CD4-positive, alpha-beta memory T cell (primary cell): Measurements from ENCODE around the gene CASP3. TPM values are rescaled to one million over a fixed set of nuclear protein-coding genes. Genes with fewer than 3 reads are reported as not detected.
"Not testable (repeated sequence)": the region's sequence is repeated elsewhere in the genome, so short reads cannot be mapped to it uniquely, and the experiment has no call there.

Experiments used
- CTCF ChIA-PET: fragments of 350-600 bp; sonication (Branson Sonifier 250); formaldehyde crosslinking; loops from one replicate; lab custom pipeline; 2021; ENCODE audit warnings: inconsistent platforms; ENCODE audit not compliant: partially characterized antibody; lab: Charles Lee
- POLR2A ChIA-PET: fragments of 350-600 bp; sonication (Branson Sonifier 250); formaldehyde crosslinking; loops from one replicate; lab custom pipeline; 2021; ENCODE audit not compliant: partially characterized antibody; lab: Charles Lee
- DNase-seq, 5 donors: peaks; one replicate each; pipeline versions ENCODE4 v3.0.0 to v3.0.0-alpha.2; 2020 to 2022; ENCODE audit warnings: mixed read lengths in 1 of 5
- H3K27ac ChIP-seq: one replicate; pipeline ENCODE4 v1.7.0; 2013; ENCODE audit warnings: low read depth, low read length
- H3K27me3 ChIP-seq: 2 replicates; pipeline ENCODE4 v1.7.0; 2013; ENCODE audit warnings: mild to moderate bottlenecking, low read length, moderate library complexity; ENCODE audit not compliant: insufficient read depth
- H3K36me3 ChIP-seq: 2 replicates; pipeline ENCODE4 v1.7.0; 2013; ENCODE audit warnings: mild to moderate bottlenecking, low read length, moderate library complexity; ENCODE audit not compliant: insufficient read depth
- H3K4me1 ChIP-seq: 2 replicates; pipeline ENCODE4 v1.7.0; 2013; ENCODE audit warnings: mild to moderate bottlenecking, low read length, moderate library complexity; ENCODE audit not compliant: insufficient read depth
- H3K4me3 ChIP-seq, 2 donors: one replicate each; pipeline ENCODE4 v1.7.0; 2013; ENCODE audit warnings: low read length in 2 of 2, mild to moderate bottlenecking in 1 of 2
- H3K9me3 ChIP-seq, 2 donors: one replicate each; pipeline ENCODE4 v1.7.0; 2013; ENCODE audit warnings: low read length in 2 of 2, control low read depth in 1 of 2; ENCODE audit not compliant: control insufficient read depth in 1 of 2
- H3K27ac Mint-ChIP-seq, 7 donors: one replicate each; pipeline ENCODE4 v1.8.0; 2020 to 2021; ENCODE audit warnings: mixed read lengths in 7 of 7, mild to moderate bottlenecking in 6 of 7, inconsistent platforms in 3 of 7, moderate library complexity in 3 of 7
- H3K27me3 Mint-ChIP-seq, 2 donors: one replicate each; pipeline ENCODE4 v1.8.0; 2020 to 2021; ENCODE audit warnings: mixed read lengths in 2 of 2
- H3K36me3 Mint-ChIP-seq, 2 donors: one replicate each; pipeline ENCODE4 v1.8.0; 2020 to 2021; ENCODE audit warnings: mixed read lengths in 2 of 2, inconsistent platforms in 1 of 2, mild to moderate bottlenecking in 1 of 2
- H3K4me1 Mint-ChIP-seq, 4 donors: one replicate each; pipeline ENCODE4 v1.8.0; 2020 to 2021; ENCODE audit warnings: mixed read lengths in 4 of 4, mild to moderate bottlenecking in 1 of 4
- H3K4me3 Mint-ChIP-seq, 8 donors: one replicate each; pipeline ENCODE4 v1.8.0; 2020 to 2021; ENCODE audit warnings: mixed read lengths in 8 of 8, mild to moderate bottlenecking in 7 of 8, moderate library complexity in 6 of 8, inconsistent platforms in 3 of 8
- H3K9me3 Mint-ChIP-seq, 8 donors: one replicate each; pipeline ENCODE4 v1.8.0; 2020 to 2021; ENCODE audit warnings: mixed read lengths in 8 of 8, mild to moderate bottlenecking in 5 of 8, inconsistent platforms in 3 of 8, moderate library complexity in 1 of 8
- intact Hi-C: fragments of 100-400 bp; cut with micrococcal nuclease; formaldehyde crosslinking; loops from one replicate; pipeline ENCODE4 v1.15.1; 2023
- polyA plus RNA-seq, 2 donors: library from polyadenylated mRNA; unstranded; fragments of 300-500 nt; fragmentation: Illumina TruSeq; gene quantifications; one replicate each; pipeline ENCODE4 v1.2.3, GENCODE V29; 2021
- total RNA-seq, 2 experiments: library from RNA; stranded (reverse); gene quantifications; one replicate each; pipeline ENCODE4 v1.2.3, GENCODE V29; 2021

CASP3 gene
- total and polyA plus RNA-seq, 4 experiments from 2014 or later: 4.1 to 24.9 (median 12.6) TPM

GRCh38 chr4:184614509-184614908 lies 34.7 kb downstream of the CASP3 start:
- Mint-ChIP-seq H3K4me1 (no peaks in the 10 kb centered on the region), H3K27ac (no peak overlapping the region), H3K36me3 (peaks cover 5 to 8% of the 10 kb centered on the region in 2 donors), H3K4me3 (no peak overlapping the region), H3K9me3 (peaks cover 2 to 23% (median 9%) of the 10 kb centered on the region in 8 donors), H3K27me3 (no peaks in the 10 kb centered on the region)
- Histone ChIP-seq H3K27ac (no peak overlapping the region), H3K36me3 (no peaks in the 10 kb centered on the region), H3K27me3 (no peaks in the 10 kb centered on the region), H3K4me1 (no peaks in the 10 kb centered on the region), H3K4me3 (no peak overlapping the region), H3K9me3 (peaks cover 0 to 3% of the 10 kb centered on the region in 2 donors)
- CTCF ChIA-PET: no interaction called here
- POLR2A ChIA-PET: no interaction called here
- DNase-seq: no peak
- intact Hi-C loops: no loop called here

DNA sequence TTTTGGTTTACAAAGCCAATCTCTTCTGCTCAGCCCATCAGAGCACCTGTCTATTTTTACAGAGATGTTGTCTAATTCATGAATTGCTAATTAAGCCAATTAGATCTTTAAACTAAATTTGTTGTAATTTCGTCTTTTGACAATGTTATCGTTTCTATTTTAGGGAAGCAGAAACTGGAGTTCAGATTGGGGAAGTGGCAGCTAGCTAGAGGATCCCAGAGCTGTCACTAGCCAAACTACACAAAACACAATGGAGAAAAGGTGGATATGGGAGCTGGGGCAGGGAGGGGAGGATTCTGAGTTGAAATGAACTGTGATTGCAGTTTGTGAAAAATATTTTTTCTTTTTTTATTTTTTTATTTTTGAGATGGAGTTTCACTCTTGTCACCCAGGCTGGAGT lies 35.8 kb downstream of the CASP3 start:
- H3K4me1 ChIP-seq: no peaks in the 10 kb centered on the region
- Mint-ChIP-seq H3K9me3 (peaks cover 2 to 23% (median 9%) of the 10 kb centered on the region in 8 donors), H3K27ac (peak overlapping the region in 1 of 7 donors; percentile 19), H3K4me3 (no peak overlapping the region), H3K36me3 (peaks cover 5 to 8% of the 10 kb centered on the region in 2 donors), H3K4me1 (no peaks in the 10 kb centered on the region), H3K27me3 (no peaks in the 10 kb centered on the region)
- intact Hi-C loops: no loop called here
- H3K27ac ChIP-seq: no peak overlapping the region
- H3K36me3 ChIP-seq: no peaks in the 10 kb centered on the region
- H3K4me3 ChIP-seq: no peak overlapping the region
- H3K27me3 ChIP-seq: no peaks in the 10 kb centered on the region
- H3K9me3 ChIP-seq: peaks cover 0 to 3% of the 10 kb centered on the region in 2 donors
- no peak for DNase-seq
- ChIA-PET POLR2A (no interaction called here), CTCF (no interaction called here)

DNA sequence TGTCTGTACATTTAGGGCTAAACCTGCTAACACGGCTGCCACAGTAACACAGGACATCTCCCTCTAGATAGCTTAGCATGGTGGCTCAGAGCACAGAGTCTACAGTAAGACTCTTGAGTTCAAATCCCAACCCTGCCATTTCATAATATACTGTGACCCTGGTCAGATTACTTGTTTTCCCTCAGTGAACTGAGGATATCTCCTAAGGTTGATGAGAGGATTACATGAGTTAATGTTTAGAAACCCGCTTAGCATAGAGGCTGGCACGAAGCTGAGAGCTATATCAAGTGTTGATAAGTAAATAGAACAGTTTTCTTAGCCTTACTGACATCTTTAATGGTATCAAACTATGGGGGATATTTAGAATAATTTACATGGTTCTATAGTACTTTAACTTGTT lies 37.2 kb downstream of the CASP3 start:
- H3K4me3 ChIP-seq: no peak overlapping the region
- H3K9me3 ChIP-seq: peaks cover 0 to 3% of the 10 kb centered on the region in 2 donors
- H3K27me3 ChIP-seq: no peaks in the 10 kb centered on the region
- H3K4me1 Mint-ChIP-seq: no peaks in the 10 kb centered on the region
- H3K36me3 Mint-ChIP-seq: peaks cover 5 to 8% of the 10 kb centered on the region in 2 donors
- H3K27me3 Mint-ChIP-seq: no peaks in the 10 kb centered on the region
- H3K9me3 Mint-ChIP-seq: peaks cover 2 to 23% (median 9%) of the 10 kb centered on the region in 8 donors
- ChIA-PET POLR2A (no interaction called here), CTCF (no interaction called here)
- no peak overlapping the region for H3K4me3 Mint-ChIP-seq
- no peaks in the 10 kb centered on the region for H3K4me1 ChIP-seq
- no peaks in the 10 kb centered on the region for H3K36me3 ChIP-seq
- intact Hi-C loops: no loop called here
- H3K27ac ChIP-seq: no peak overlapping the region
- DNase-seq: no peak
- H3K27ac Mint-ChIP-seq: no peak overlapping the region

GRCh38 chr4:184607429-184607828 lies 41.8 kb downstream of the CASP3 start:
- H3K4me1 Mint-ChIP-seq, H3K4me3 ChIP-seq, H3K27ac Mint-ChIP-seq, H3K4me1 ChIP-seq, H3K9me3 ChIP-seq, H3K4me3 Mint-ChIP-seq, DNase-seq, intact Hi-C loops, H3K36me3 ChIP-seq, H3K27me3 Mint-ChIP-seq, POLR2A ChIA-PET, CTCF ChIA-PET, H3K27me3 ChIP-seq, H3K36me3 Mint-ChIP-seq, H3K27ac ChIP-seq: not testable (repeated sequence)
- peaks cover 0 to 35% (median 23%) of the 10 kb centered on the region in 8 donors for H3K9me3 Mint-ChIP-seq

DNA sequence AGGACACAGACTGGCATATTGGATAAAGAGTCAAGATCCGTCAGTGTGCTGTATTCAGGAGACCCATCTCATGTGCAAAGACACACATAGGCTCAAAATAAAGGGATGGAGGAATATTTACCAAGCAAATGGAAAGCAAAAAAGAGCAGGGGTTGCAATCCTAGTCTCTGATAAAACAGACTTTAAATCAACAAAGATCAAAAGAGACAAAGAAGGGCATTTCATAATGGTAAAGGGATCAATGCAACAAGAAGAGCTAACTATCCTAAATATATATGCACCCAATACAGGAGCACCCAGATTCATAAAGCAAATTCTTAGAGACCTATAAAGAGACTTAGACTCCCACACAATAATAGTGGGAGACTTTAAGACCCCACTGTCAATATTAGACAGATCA lies 46.4 kb downstream of the CASP3 start:
- H3K27me3 ChIP-seq, H3K27ac ChIP-seq, CTCF ChIA-PET, H3K4me1 Mint-ChIP-seq, H3K27ac Mint-ChIP-seq, DNase-seq, H3K4me1 ChIP-seq, intact Hi-C loops, POLR2A ChIA-PET, H3K36me3 Mint-ChIP-seq, H3K36me3 ChIP-seq, H3K4me3 ChIP-seq, H3K9me3 ChIP-seq: not testable (repeated sequence)
- peaks cover 14 to 24% of the 10 kb centered on the region in 2 donors for H3K27me3 Mint-ChIP-seq
- peak overlapping the region in 1 of 8 donors; percentile 48 for H3K4me3 Mint-ChIP-seq
- peaks cover 0 to 40% (median 24%) of the 10 kb centered on the region in 8 donors for H3K9me3 Mint-ChIP-seq

GRCh38 chr4:184600982-184601381 lies 48.3 kb downstream of the CASP3 start:
- H3K27ac Mint-ChIP-seq, H3K36me3 Mint-ChIP-seq, H3K4me3 ChIP-seq, H3K9me3 ChIP-seq, POLR2A ChIA-PET, CTCF ChIA-PET, H3K27ac ChIP-seq, H3K4me1 ChIP-seq, DNase-seq, intact Hi-C loops, H3K27me3 ChIP-seq, H3K36me3 ChIP-seq, H3K4me1 Mint-ChIP-seq, H3K4me3 Mint-ChIP-seq: not testable (repeated sequence)
- peaks cover 14 to 24% of the 10 kb centered on the region in 2 donors for H3K27me3 Mint-ChIP-seq
- peaks cover 0 to 31% (median 22%) of the 10 kb centered on the region in 8 donors for H3K9me3 Mint-ChIP-seq

GRCh38 chr4:184599492-184600135 lies 49.6 kb downstream of the CASP3 start:
- CTCF ChIA-PET: no interaction called here
- H3K4me1 ChIP-seq: no peaks in the 10 kb centered on the region
- H3K4me1 Mint-ChIP-seq: no peaks in the 10 kb centered on the region
- H3K36me3 ChIP-seq: no peaks in the 10 kb centered on the region
- POLR2A ChIA-PET: no interaction called here
- peaks cover 0 to 4% of the 10 kb centered on the region in 2 donors for H3K36me3 Mint-ChIP-seq
- H3K4me3 ChIP-seq: no peak overlapping the region
- no peaks in the 10 kb centered on the region for H3K9me3 ChIP-seq
- intact Hi-C loops: no loop called here
- H3K27me3 Mint-ChIP-seq: peaks cover 14 to 24% of the 10 kb centered on the region in 2 donors
- H3K27ac Mint-ChIP-seq: no peak overlapping the region
- no peaks in the 10 kb centered on the region for H3K27me3 ChIP-seq
- no peak overlapping the region for H3K4me3 Mint-ChIP-seq
- DNase-seq: no peak
- H3K9me3 Mint-ChIP-seq: peaks cover 0 to 25% (median 15%) of the 10 kb centered on the region in 8 donors
- H3K27ac ChIP-seq: no peak overlapping the region
